ENCODE measurements around the gene SMYD5. TPM values are rescaled to one million over a fixed set of nuclear protein-coding genes. Genes with fewer than 3 reads are reported as not detected.
"Not testable (repeated sequence)": the region's sequence is repeated elsewhere in the genome, so short reads cannot be mapped to it uniquely, and the experiment has no call there.

Gene SMYD5
- polyA plus RNA-seq, 1 of the 3 experiments (the other 2 are of a cell fraction) = 21.4 TPM

- TF ChIP-seq MAX (IDR thresholded peaks at IDR 0.05; ENCODE audit: low read depth) (no peak), YY1 (IDR thresholded peaks at IDR 0.05; ENCODE audit: low read depth) (no peak), PBX3 (IDR thresholded peaks at IDR 0.05) (no peak), GABPA (IDR thresholded peaks at IDR 0.05; ENCODE audit: low read depth) (no peak), RFX5 (IDR thresholded peaks at IDR 0.05; ENCODE audit: low read length) (no peak), NFIC (IDR thresholded peaks at IDR 0.05; ENCODE audit: borderline replicate concordance) (no peak), SIN3A (IDR thresholded peaks at IDR 0.05; ENCODE audit: borderline replicate concordance, low read depth, low read length) (no peak), ZBTB33 (IDR thresholded peaks at IDR 0.05; ENCODE audit: borderline replicate concordance, low read depth) (no peak), RAD21 (IDR thresholded peaks at IDR 0.05; ENCODE audit: low read length) (no peak), EZH2phosphoT487 (IDR thresholded peaks at IDR 0.05; ENCODE audit: borderline replicate concordance, low read depth) (no peak)
Measured at GRCh38 chr2:73197579-73197978, 16.5 kb upstream of the SMYD5 start (continued).

GRCh38 chr2:73200281-73200680, 13.8 kb upstream of the SMYD5 start:
- H3K9me3 ChIP-seq; DNase-seq; H3K79me2 ChIP-seq (ENCODE audit: insufficient read depth); POLR2A ChIA-PET; H3K27ac ChIP-seq (ENCODE audit: low read depth in 2 of 2, low read length in 1 of 2); H3K4me2 ChIP-seq; H3K9ac ChIP-seq; H2AFZ ChIP-seq (ENCODE audit: low read depth); H3K9me2 ChIP-seq; H3F3A ChIP-seq (replicated peaks; ENCODE audit: insufficient read depth); H3K4me1 ChIP-seq (ENCODE audit: control insufficient read depth in 1 of 2, insufficient read depth in 2 of 2, low read depth in 1 of 2, low read length in 1 of 2); H4K20me1 ChIP-seq (ENCODE audit: insufficient read depth); H3K4me3 ChIP-seq (ENCODE audit: low read depth in 2 of 2, low read length in 1 of 2); H3K36me3 ChIP-seq (replicated peaks in 1 of 2; ENCODE audit: control insufficient read depth in 1 of 2, insufficient read depth in 2 of 2, low read length in 1 of 2): not testable (repeated sequence)
- CTCF ChIA-PET = interaction anchor here (1.4 to 4.2 kb wide), 3 partner anchors 12 to 33 kb away, joined by 3 to 19 read pairs (median 13); partner anchors contain the start of gene PRADC1
- WGBS (ENCODE audit: low lambda C conversion rate) = 73% methylated on average over 10 of the region's 10 CpGs
- 0 out of 2 replicates have a peak, but pooled peaks have one; percentile 4 for TF ChIP-seq FOSL2 (IDR thresholded peaks at IDR 0.05; ENCODE audit: borderline replicate concordance, low read depth)
- peaks cover 68% of the 10 kb centered on the region for H3K27me3 ChIP-seq (ENCODE audit: insufficient read depth)

Data from SK-N-SH (cell line).